ENCODE results near the gene CAMSAP1.

Gene CAMSAP1

GRCh38 chr9:135811801-135812200 lies 95.5 kb downstream of the CAMSAP1 start:
- DNase-seq (ENCODE audit: low spot score) = no peak
- in situ Hi-C loops (cut with MboI; ENCODE audit: low pct_unique_long_range_greater_than_20kb, low sequenced_read_pairs, unreplicated experiment) = no loop called here
- TF ChIP-seq CTCF (IDR thresholded peaks at IDR 0.05; ENCODE audit: extremely low read depth, insufficient read depth, missing control alignments) = no peak

GRCh38 chr9:135810806-135811575 lies 96.4 kb downstream of the CAMSAP1 start:
- TF ChIP-seq CTCF (IDR thresholded peaks at IDR 0.05; ENCODE audit: extremely low read depth, insufficient read depth, missing control alignments) = no peak
- no peak for DNase-seq (ENCODE audit: low spot score)
- in situ Hi-C loops (cut with MboI; ENCODE audit: low pct_unique_long_range_greater_than_20kb, low sequenced_read_pairs, unreplicated experiment) = no loop called here

DNA sequence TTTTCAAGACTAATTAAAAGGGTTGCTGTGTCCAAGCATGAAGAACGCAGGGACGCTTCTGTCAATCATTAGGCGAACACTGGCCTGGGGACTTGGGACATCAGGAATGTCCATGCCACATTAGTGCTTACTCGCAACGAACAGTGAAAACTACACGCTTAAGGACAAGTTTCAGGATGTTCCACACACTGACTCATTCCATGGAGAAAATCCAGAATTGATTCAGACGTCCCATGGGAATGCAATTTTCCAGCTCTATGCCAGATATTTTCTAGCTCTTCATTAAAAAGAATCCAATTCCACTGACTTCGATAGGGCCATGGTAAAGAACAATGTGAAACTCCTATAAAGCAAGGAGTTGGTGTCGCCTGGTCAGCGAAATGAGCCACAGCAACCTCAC lies 98.2 kb downstream of the CAMSAP1 start:
- in situ Hi-C loops (cut with MboI; ENCODE audit: low pct_unique_long_range_greater_than_20kb, low sequenced_read_pairs, unreplicated experiment) = no loop called here
- no peak for DNase-seq (ENCODE audit: low spot score)
- TF ChIP-seq CTCF (IDR thresholded peaks at IDR 0.05; ENCODE audit: extremely low read depth, insufficient read depth, missing control alignments) = no peak

DNA sequence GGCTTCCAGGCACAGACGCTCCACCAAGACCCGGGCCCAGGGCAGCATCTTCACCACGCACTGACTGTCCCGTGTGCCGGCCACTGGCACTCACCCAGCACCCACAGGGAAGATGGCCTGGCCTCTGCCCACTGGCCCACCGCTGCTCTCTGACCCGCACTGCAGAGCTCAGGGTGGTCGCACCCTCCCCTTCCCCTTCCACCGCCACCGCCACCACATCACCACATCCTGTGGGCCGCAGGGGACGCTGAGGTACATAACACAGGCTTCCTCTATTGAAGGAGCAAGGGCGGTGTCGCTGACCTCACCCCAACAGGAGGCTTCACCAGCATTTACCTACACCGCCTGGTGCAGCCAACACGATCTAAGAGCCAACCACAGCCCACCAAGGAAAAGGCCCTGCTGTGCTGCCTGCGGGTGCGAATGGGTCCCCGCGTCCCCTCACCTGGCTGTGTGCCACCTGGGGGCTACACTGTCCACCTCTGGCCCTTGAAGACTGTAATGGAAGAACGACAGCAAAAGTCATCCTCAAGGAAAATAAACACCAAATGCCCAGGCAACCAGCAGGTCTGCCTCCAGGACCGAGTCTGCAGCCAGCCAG lies 101.8 kb downstream of the CAMSAP1 start:
- no peak for TF ChIP-seq CTCF (IDR thresholded peaks at IDR 0.05; ENCODE audit: extremely low read depth, insufficient read depth, missing control alignments)
- no peak for DNase-seq (ENCODE audit: low spot score)
- in situ Hi-C loops (cut with MboI; ENCODE audit: low pct_unique_long_range_greater_than_20kb, low sequenced_read_pairs, unreplicated experiment) = no loop called here

- in situ Hi-C loops (cut with MboI; ENCODE audit: low pct_unique_long_range_greater_than_20kb, low sequenced_read_pairs, unreplicated experiment) = no loop called here
- no peak for DNase-seq (ENCODE audit: low spot score)
- no peak for TF ChIP-seq CTCF (IDR thresholded peaks at IDR 0.05; ENCODE audit: extremely low read depth, insufficient read depth, missing control alignments)
Measured at GRCh38 chr9:135804581-135805421, 102.5 kb downstream of the CAMSAP1 start.

DNA sequence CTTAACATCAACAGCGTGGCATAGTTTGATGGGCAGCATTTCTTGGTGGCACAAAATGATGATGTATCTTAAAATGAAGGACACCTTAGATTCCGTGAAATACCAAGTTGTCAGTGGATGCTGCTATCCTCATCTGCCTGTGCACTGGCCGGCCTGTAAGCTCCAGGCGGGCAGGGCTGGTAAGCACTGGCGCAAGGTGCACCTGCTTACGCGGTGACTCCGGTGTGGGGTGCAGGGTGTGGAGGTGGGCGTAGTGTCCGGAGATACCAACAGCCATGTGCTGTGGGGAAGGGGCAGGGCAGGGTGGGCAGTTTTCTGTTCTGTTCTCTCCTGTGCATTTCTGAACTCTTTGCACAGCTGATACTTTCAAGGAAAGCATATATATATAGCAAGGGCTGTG lies 103.9 kb downstream of the CAMSAP1 start:
- no peak for DNase-seq (ENCODE audit: low spot score)
- TF ChIP-seq CTCF (IDR thresholded peaks at IDR 0.05; ENCODE audit: extremely low read depth, insufficient read depth, missing control alignments) = no peak
- in situ Hi-C loops (cut with MboI; ENCODE audit: low pct_unique_long_range_greater_than_20kb, low sequenced_read_pairs, unreplicated experiment) = no loop called here

Data from GM13977 (cell line).